HG03066 (cell line): Measurements from ENCODE around the gene ERRFI1.

ENCODE experiments used
- ATAC-seq: cut with Tn5 transposase; IDR thresholded peaks from one replicate; pipeline ENCODE4 v1.9.1; 2021; ENCODE audit warnings: low read depth; ENCODE audit not compliant: unreplicated experiment

The ERRFI1 gene

GRCh38 chr1:8004803-8005573 lies 21.1 kb downstream of the ERRFI1 start:
- no peak for ATAC-seq

GRCh38 chr1:8004113-8004802 lies 21.9 kb downstream of the ERRFI1 start:
- no peak for ATAC-seq

- ATAC-seq, result no peak
Measured at GRCh38 chr1:8003438-8004112, 22.5 kb downstream of the ERRFI1 start.

DNA sequence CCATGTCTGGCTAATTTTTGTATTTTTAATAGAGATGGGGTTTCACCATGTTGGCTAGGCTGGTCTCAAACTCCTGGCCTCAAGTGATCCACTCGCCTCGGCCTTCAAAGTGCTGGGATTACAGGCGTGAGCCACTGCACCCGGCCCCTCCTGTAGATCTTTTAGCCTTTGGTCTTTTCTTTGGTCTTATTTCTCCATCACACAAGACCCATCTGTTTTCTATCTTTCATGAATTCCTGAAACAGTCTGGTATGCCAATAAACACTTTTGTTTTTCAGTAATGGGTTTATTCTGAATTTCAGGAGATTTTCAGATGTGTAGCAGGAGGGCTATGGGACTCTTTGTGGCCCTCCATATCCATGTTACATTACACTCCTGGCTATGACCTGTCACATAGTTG lies 23.2 kb downstream of the ERRFI1 start:
- no peak for ATAC-seq

- ATAC-seq, result no peak
Measured at GRCh38 chr1:8002329-8002910, 23.7 kb downstream of the ERRFI1 start.

- ATAC-seq, result no peak
Measured at GRCh38 chr1:7995437-7995836, 30.7 kb downstream of the ERRFI1 start.

GRCh38 chr1:7994827-7995226 lies 31.3 kb downstream of the ERRFI1 start:
- ATAC-seq, result no peak

DNA sequence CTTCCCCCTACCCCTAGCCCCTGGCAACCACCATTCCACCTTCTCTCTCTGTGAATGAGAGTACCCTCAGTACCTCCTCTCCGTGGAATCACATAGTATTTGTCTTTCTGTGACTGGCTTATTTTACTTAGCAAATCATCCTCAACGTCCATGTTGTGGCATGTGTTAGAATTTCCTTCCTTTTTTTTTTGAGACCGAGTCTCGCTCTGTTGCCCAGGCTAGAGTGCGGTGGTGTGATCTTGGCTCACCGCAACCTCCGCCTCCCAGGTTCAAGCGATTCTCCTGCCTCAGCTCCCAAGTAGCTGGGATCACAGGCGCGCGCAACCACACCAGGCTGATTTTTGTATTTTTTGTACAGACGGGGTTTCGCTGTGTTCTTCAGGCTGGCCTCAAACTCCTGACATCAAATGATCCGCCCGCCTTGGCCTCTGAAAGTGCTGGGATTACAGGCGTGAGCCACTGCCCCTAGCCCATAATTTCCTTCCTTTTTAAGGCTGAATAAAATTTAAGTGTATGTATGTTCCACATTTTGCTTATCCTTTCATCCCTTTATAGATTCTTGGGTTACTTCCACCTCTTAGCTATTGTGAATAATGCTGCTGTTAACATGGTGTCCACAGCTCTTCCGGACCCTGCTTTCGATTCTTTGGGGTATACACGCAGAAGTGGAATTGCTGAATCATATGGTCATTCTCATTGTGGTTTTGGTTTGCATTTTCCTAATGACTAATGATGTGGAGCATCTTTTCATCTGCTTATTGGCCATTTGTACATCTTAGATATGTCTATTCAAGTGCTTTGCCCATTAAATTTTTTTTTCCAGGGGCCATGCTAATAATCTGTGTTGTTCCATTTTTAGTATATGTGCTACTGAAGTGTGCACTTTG lies 32.3 kb downstream of the ERRFI1 start:
- ATAC-seq, result peak; percentile 70

GRCh38 chr1:7992885-7993284 lies 33.2 kb downstream of the ERRFI1 start:
- no peak for ATAC-seq

- ATAC-seq, result no peak
Measured at GRCh38 chr1:7991504-7992440, 34.3 kb downstream of the ERRFI1 start.

DNA sequence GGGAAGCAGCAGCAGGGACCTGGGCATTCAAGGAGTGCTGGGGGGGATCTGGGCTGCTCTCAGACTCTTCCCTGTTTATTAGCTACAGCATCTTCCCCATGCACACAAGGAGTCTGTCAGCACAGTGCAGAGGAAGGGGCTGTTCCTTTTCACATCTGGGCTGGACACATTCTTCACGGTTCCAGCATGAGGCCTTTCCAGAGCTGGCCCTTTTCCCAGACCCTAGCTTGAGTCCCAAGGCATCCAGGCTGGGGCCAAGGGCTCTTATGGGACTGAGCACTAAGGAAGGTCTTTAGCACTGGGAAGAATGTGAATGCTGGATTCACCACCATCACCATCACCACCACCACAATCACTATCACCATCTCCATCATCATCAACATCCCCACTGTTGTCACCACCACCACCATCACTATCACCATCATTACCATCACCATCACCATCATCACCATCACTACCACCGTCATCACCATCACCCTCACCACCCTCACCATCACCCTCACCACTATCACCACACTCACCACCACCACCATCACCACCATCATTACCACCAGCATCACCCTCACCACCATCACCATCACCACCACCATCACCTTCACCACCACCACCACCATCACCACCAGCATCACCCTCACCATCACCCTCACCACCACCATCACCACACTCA lies 36.2 kb downstream of the ERRFI1 start:
- ATAC-seq, result no peak

DNA sequence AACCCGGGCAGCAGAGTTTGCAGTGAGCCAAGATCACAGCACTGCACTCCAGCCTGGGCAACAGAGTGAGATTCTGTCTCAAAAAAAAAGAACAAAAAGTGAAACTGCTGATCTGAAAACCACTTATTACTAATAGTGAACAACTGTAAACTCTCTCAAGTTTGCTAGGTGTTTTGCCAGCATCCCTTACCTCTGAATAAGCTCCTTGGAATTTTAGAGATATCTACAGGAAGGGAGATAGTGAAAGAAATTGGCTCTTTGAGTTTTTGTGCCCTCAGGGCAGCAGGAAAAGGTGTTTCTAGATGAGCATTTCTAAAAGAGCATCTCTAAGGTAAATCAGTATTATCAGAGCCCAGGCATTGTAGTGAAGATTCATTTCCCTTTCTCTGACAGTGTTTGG lies 37.5 kb downstream of the ERRFI1 start:
- no peak for ATAC-seq

DNA sequence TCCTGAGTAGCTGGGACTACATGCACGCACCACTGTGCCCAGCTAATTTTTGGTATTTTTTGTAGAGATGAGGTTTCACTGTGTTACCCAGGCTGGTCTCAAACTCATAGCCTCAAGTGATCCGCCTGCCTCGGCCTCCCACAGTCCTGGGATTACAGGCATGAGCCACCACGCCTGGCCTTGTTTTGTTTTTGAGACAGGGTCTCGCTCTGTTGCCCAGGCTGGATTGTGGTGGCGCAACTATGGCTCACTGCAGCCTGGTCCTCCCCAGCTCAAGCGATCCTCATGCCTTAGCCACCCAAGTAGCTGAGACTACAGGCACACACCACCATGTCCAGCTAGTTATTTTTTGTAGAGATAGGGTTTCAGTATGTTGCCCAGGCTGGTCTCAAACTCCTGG lies 38.6 kb downstream of the ERRFI1 start:
- ATAC-seq, result no peak

DNA sequence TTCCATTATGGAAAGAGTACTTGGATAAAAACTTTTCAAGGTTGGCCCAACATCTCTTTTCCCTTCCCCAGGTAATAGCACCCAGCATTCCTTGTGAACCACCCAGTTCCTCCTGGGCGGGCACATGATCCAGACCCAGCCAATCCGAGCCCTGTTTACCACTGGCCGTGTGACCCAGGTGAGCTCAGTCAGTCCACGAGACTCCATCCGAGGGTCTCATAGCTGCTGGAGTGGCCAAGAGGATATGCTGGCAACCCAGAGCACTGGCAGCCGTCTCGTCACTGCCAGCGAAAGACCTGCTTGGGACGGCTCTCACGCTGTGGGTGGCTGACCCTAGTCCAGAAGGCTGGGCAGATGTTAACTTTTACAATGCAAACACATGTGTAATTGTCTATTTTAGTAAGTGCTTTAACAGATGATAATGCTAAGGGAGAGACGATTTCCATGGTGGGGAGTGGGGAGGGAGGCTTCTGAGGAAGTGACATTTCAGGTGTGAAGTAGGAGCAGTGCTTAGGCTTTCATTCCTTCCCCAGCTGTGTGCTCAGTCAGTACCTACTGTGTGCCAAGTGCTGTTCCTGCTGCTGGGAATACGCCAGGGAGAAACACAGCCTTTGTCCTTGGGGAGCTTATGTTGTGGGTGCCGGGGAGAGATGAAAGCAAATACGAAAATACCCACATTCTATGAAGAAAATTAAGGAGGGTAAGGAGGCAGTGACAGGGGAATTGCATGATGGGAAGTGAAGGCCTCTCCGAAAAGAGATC lies 40.1 kb downstream of the ERRFI1 start:
- no peak for ATAC-seq

GRCh38 chr1:7984811-7985210 lies 41.3 kb downstream of the ERRFI1 start:
- no peak for ATAC-seq

- no peak for ATAC-seq
Measured at GRCh38 chr1:7983086-7983778, 42.9 kb downstream of the ERRFI1 start.

- ATAC-seq, result no peak
Measured at GRCh38 chr1:7980984-7981383, 45.1 kb downstream of the ERRFI1 start.
